KMS-11 (cell line): ENCODE measurements around the gene FITM1.

ENCODE experiments used
- H2AFZ ChIP-seq: fragments of 200-600 bp; sonication (generic); 2 replicates; pipeline ENCODE4 v1.6.1; 2016; ENCODE audit warnings: antibody characterized with exemption, mixed run types, low read depth
- H3K27ac ChIP-seq: fragments of 200-600 bp; sonication (generic); 2 replicates; pipeline ENCODE4 v1.6.1; 2016; ENCODE audit warnings: mild to moderate bottlenecking, mixed run types
- H3K27me3 ChIP-seq: fragments of 200-600 bp; sonication (generic); 2 replicates; pipeline ENCODE4 v1.6.1; 2017; ENCODE audit warnings: mild to moderate bottlenecking, low read depth, mixed run types, moderate library complexity; ENCODE audit not compliant: insufficient read depth
- H3K36me3 ChIP-seq: fragments of 200-600 bp; sonication (generic); 2 replicates; pipeline ENCODE4 v1.6.1; 2017; ENCODE audit warnings: mild to moderate bottlenecking, mixed run types; ENCODE audit not compliant: insufficient read depth
- H3K4me1 ChIP-seq: fragments of 200-600 bp; sonication (generic); 2 replicates; pipeline ENCODE4 v1.6.1; 2016; ENCODE audit warnings: mild to moderate bottlenecking, low read depth, mixed run types; ENCODE audit not compliant: poor library complexity, severe bottlenecking
- H3K4me2 ChIP-seq: fragments of 200-600 bp; sonication (generic); 2 replicates; pipeline ENCODE4 v1.7.0; 2016; ENCODE audit warnings: mild to moderate bottlenecking, mixed run types
- H3K4me3 ChIP-seq: fragments of 200-600 bp; sonication (generic); IDR thresholded peaks from 2 replicates; pipeline ENCODE4 v1.6.1; 2017; ENCODE audit warnings: low read depth, low read length, mixed read lengths; ENCODE audit not compliant: insufficient read depth
- H3K79me2 ChIP-seq: fragments of 200-600 bp; sonication (generic); 2 replicates; pipeline ENCODE4 v1.6.1; 2016; ENCODE audit warnings: low read depth, mixed run types; ENCODE audit not compliant: insufficient read depth
- H3K9ac ChIP-seq: fragments of 200-600 bp; sonication (generic); 2 replicates; pipeline ENCODE4 v1.6.1; 2016; ENCODE audit warnings: mild to moderate bottlenecking, mixed run types
- H4K20me1 ChIP-seq: fragments of 200-600 bp; sonication (generic); 2 replicates; pipeline ENCODE4 v1.6.1; 2016; ENCODE audit warnings: mild to moderate bottlenecking, mixed run types; ENCODE audit not compliant: insufficient read depth
- CTCF ChIP-seq: fragments of 200-600 bp; sonication (generic); conservative IDR thresholded peaks from 2 replicates; pipeline ENCODE4 v1.6.1; 2017; ENCODE audit warnings: low read depth, mild to moderate bottlenecking, antibody characterized with exemption, low read length, moderate library complexity, mixed read lengths

The FITM1 gene

GRCh38 chr14:24130380-24130716, at the start of gene FITM1:
Gene FITM1, plus strand, starts transcription at chr14:24130659. Its CDS starts 905 bp downstream, at chr14:24131564.
- Histone ChIP-seq H4K20me1 (no peaks in the 10 kb centered on the region), H3K4me3 (no peak within 1 kb of the TSS), H2AFZ (no peak within 1 kb of the TSS), H3K9ac (no peak within 1 kb of the TSS), H3K4me1 (no peaks in the 10 kb centered on the region), H3K27me3 (no peaks in the 10 kb centered on the region), H3K4me2 (no peak within 1 kb of the TSS), H3K27ac (no peak within 1 kb of the TSS), H3K36me3 (no peaks in the 10 kb centered on the region), H3K79me2 (no peaks in the 10 kb centered on the region)
- TF ChIP-seq CTCF: no peak

- peak overlapping the region; percentile 51; the same call in 1 of the 2 replicates for H3K4me2 ChIP-seq
- H2AFZ ChIP-seq: peak overlapping the region; percentile 71; the same call in 1 of the 2 replicates
- TF ChIP-seq CTCF: no peak
- H3K79me2 ChIP-seq: no peaks in the 10 kb centered on the region
- no peaks in the 10 kb centered on the region for H4K20me1 ChIP-seq
- H3K36me3 ChIP-seq: no peaks in the 10 kb centered on the region
- no peak overlapping the region for H3K4me3 ChIP-seq
- H3K27me3 ChIP-seq: no peaks in the 10 kb centered on the region; the same call in 1 of the 2 replicates
- peak overlapping the region; percentile 42; the same call in 1 of the 2 replicates for H3K9ac ChIP-seq
- H3K4me1 ChIP-seq: peaks cover 9% of the 10 kb centered on the region
- H3K27ac ChIP-seq: peak overlapping the region; percentile 32; the same call in 1 of the 2 replicates
Observed at GRCh38 chr14:24080888-24081738, 49.3 kb upstream of the FITM1 start.

- H3K79me2 ChIP-seq: no peaks in the 10 kb centered on the region
- H3K4me1 ChIP-seq: peaks cover 9% of the 10 kb centered on the region
- no peaks in the 10 kb centered on the region; the same call in 1 of the 2 replicates for H3K27me3 ChIP-seq
- H3K4me3 ChIP-seq: no peak overlapping the region
- H3K9ac ChIP-seq: no peak overlapping the region
- H3K27ac ChIP-seq: no peak overlapping the region
- no peaks in the 10 kb centered on the region for H4K20me1 ChIP-seq
- H2AFZ ChIP-seq: peak overlapping the region; percentile 71; the same call in 1 of the 2 replicates
- TF ChIP-seq CTCF: no peak
- H3K36me3 ChIP-seq: no peaks in the 10 kb centered on the region
- H3K4me2 ChIP-seq: peak overlapping the region; percentile 51
Observed at GRCh38 chr14:24081739-24082211, 48.7 kb upstream of the FITM1 start.

GRCh38 chr14:24082411-24083080, 47.9 kb upstream of the FITM1 start:
- H3K79me2 ChIP-seq: no peaks in the 10 kb centered on the region
- H3K4me1 ChIP-seq: peaks cover 9% of the 10 kb centered on the region
- no peaks in the 10 kb centered on the region; the same call in 1 of the 2 replicates for H3K27me3 ChIP-seq
- H3K36me3 ChIP-seq: no peaks in the 10 kb centered on the region
- H2AFZ ChIP-seq: no peak overlapping the region
- no peak overlapping the region for H3K9ac ChIP-seq
- H3K4me2 ChIP-seq: no peak overlapping the region; the same call in 1 of the 2 replicates
- no peak overlapping the region for H3K27ac ChIP-seq
- no peak for TF ChIP-seq CTCF
- H4K20me1 ChIP-seq: no peaks in the 10 kb centered on the region
- no peak overlapping the region for H3K4me3 ChIP-seq
